Vagina (tissue), 2 donors: ENCODE results near the gene FAM83C. TPM values are rescaled to one million over a fixed set of nuclear protein-coding genes. Genes with fewer than 3 reads are reported as not detected.
"Not testable (repeated sequence)": the region's sequence is repeated elsewhere in the genome, so short reads cannot be mapped to it uniquely, and the experiment has no call there.

Experiments used
- DNase-seq, 2 donors: peaks; one replicate each; pipeline ENCODE4 v3.0.0-alpha.2; 2017; ENCODE audit errors: extremely low spot score in 2 of 2
- H3K27ac ChIP-seq: fragments of 200-600 bp; sonication (generic); one replicate; pipeline ENCODE4 v1.5.1; 2019
- H3K27me3 ChIP-seq: fragments of 200-600 bp; sonication (generic); one replicate; pipeline ENCODE4 v1.5.1; 2019
- H3K36me3 ChIP-seq, 2 donors: fragments of 200-600 bp; sonication (generic); one replicate each; pipeline ENCODE4 v1.5.1; 2017 to 2019
- H3K4me1 ChIP-seq: fragments of 200-600 bp; sonication (generic); one replicate; pipeline ENCODE4 v1.5.1; 2019
- H3K4me3 ChIP-seq, 2 donors: fragments of 200-600 bp; sonication (generic); 1 replicate in 1 of 2; 2 replicates in 1 of 2; pipeline ENCODE4 v1.5.1; 2016 to 2019
- H3K9me3 ChIP-seq: fragments of 200-600 bp; sonication (generic); one replicate; pipeline ENCODE4 v1.5.1; 2019
- CTCF ChIP-seq, 3 experiments: fragments of 450-650 bp in 2 of 3; fragments of 200-600 bp in 1 of 3; sonication (generic) in 1 of 3; IDR thresholded peaks; one replicate each; pipeline ENCODE4 v1.5.1; 2017 to 2019; ENCODE audit warnings: antibody characterized with exemption in 3 of 3, mild to moderate bottlenecking in 2 of 3, moderate library complexity in 2 of 3
- POLR2A ChIP-seq, 2 donors: fragments of 450-650 bp; IDR thresholded peaks; one replicate each; pipeline ENCODE4 v1.6.1; 2017; ENCODE audit warnings: antibody characterized with exemption in 2 of 2, mild to moderate bottlenecking in 2 of 2, moderate library complexity in 2 of 2
- POLR2AphosphoS5 ChIP-seq, 2 donors: sonication (generic); formaldehyde crosslinking; IDR thresholded peaks; one replicate each; pipeline ENCODE4 v1.9.0; 2017; ENCODE audit warnings: antibody characterized with exemption in 2 of 2, mild to moderate bottlenecking in 2 of 2, low read depth in 1 of 2; ENCODE audit not compliant: insufficient read depth in 1 of 2
- intact Hi-C: fragments of 100-400 bp; cut with DNase I; formaldehyde crosslinking; loops from one replicate; pipeline ENCODE4 v1.15.1; 2023
- total RNA-seq: library from RNA; depleted of rRNA; stranded (reverse); fragments of >200 nt; gene quantifications from one replicate; pipeline ENCODE4 v1.2.3, GENCODE V29; 2016

The FAM83C gene
- total RNA-seq, 1 donor from 2014 or later = 16.9 TPM

- intact Hi-C loops = no loop called here
- Histone ChIP-seq H3K4me3 (no peak overlapping the region), H3K36me3 (no peaks in the 10 kb centered on the region), H3K27ac (no peak overlapping the region), H3K9me3 (no peaks in the 10 kb centered on the region), H3K27me3 (no peaks in the 10 kb centered on the region), H3K4me1 (no peaks in the 10 kb centered on the region)
- DNase-seq = no peak
- no peak for TF ChIP-seq CTCF (IDR thresholded peaks at IDR 0.05)
- TF ChIP-seq POLR2AphosphoS5 (IDR thresholded peaks at IDR 0.05; ENCODE audit: insufficient read depth in 1 of 2, low read depth in 1 of 2) = no peak
- TF ChIP-seq POLR2A (IDR thresholded peaks at IDR 0.05) = no peak
Observed at GRCh38 chr20:35260426-35260825, 31.8 kb downstream of the FAM83C start.

DNA sequence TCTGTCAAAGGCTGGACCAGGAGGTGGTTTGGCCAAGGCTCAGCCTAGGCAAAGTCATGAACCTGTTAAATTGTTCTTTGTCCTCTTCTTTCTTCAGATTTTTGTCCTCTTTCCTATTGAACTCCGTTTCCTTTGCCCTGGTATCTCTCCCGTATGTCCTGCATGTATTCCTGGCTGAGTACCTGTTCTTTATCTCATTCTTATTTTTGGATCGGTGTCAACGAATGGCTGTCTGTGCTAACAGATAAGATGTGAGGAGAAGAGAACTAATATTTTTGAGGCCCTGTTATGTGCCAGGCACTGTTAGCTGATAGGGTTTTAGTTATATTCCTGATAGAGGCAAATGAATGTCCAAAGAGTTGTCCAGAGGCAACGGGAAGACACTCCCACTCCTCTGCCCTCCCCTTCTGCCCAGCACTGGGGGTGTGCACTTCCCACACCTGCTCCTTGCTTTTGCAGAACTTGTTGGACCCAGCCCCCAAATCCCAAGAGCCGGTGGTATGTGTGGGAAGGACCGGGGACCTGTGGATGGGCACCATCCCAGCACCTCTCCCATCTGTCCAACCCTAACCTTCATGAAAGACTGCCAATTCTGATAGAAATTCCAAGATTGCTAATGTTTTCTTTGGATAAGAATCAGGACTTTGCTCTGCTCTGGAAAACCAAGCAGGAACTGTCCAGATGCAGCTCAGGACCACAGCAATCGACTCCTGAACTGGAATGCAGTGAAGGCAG lies 34.9 kb downstream of the FAM83C start:
- no peak for TF ChIP-seq POLR2AphosphoS5 (IDR thresholded peaks at IDR 0.05; ENCODE audit: insufficient read depth in 1 of 2, low read depth in 1 of 2)
- TF ChIP-seq CTCF (IDR thresholded peaks at IDR 0.05) = no peak
- TF ChIP-seq POLR2A (IDR thresholded peaks at IDR 0.05) = no peak
- Histone ChIP-seq H3K4me1 (no peaks in the 10 kb centered on the region), H3K4me3 (no peak overlapping the region), H3K9me3 (no peaks in the 10 kb centered on the region), H3K27me3 (no peaks in the 10 kb centered on the region), H3K27ac (no peak overlapping the region), H3K36me3 (no peaks in the 10 kb centered on the region)
- intact Hi-C loops = no loop called here
- no peak for DNase-seq

DNA sequence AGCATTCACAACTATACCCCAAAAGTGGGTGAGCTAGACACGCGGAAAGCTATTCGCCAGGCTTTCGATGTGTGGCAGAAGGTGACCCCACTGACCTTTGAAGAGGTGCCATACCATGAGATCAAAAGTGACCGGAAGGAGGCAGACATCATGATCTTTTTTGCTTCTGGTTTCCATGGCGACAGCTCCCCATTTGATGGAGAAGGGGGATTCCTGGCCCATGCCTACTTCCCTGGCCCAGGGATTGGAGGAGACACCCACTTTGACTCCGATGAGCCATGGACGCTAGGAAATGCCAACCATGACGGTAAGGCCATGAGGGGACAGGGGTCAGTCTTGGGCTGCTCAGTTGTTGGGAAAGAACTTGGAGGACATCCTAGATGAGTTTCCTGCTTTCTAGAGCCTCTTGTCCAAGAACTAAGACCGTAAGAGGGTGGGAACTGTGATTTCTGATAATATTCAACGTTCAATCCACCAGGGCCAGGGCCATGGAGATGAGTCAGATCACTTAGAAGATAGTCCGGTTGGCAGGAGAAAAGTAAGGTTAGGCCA lies 37.7 kb downstream of the FAM83C start:
- H3K9me3 ChIP-seq = no peaks in the 10 kb centered on the region
- H3K36me3 ChIP-seq = no peaks in the 10 kb centered on the region
- no peaks in the 10 kb centered on the region for H3K27me3 ChIP-seq
- no peaks in the 10 kb centered on the region for H3K4me1 ChIP-seq
- DNase-seq = no peak
- TF ChIP-seq CTCF (IDR thresholded peaks at IDR 0.05) (no peak), POLR2AphosphoS5 (IDR thresholded peaks at IDR 0.05; ENCODE audit: insufficient read depth in 1 of 2, low read depth in 1 of 2) (no peak), POLR2A (IDR thresholded peaks at IDR 0.05) (no peak)
- no peak overlapping the region for H3K27ac ChIP-seq
- intact Hi-C loops = no loop called here
- no peak overlapping the region for H3K4me3 ChIP-seq

DNA sequence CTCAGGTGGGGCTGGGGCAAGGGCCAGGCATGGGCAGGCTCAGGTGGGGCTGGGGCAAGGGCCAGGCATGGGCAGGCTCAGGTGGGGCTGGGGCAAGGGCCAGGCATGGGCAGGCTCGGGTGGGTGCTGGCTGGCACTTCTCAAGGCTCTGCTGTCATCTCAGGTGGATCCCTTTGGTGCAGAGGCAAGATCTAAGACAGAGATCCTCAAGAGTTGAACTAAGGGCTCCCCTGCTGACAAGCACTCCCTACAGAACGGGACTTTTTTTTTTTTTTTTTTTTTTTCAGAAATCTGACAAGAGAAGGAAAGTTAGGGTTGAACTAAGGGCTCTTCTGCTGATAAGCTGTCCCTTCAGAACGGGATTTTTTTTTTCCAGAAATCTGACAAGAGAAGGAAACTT lies 39.2 kb downstream of the FAM83C start:
- Histone ChIP-seq H3K9me3 (no peaks in the 10 kb centered on the region), H3K27me3 (no peaks in the 10 kb centered on the region), H3K27ac (no peak overlapping the region), H3K4me1 (no peaks in the 10 kb centered on the region), H3K36me3 (no peaks in the 10 kb centered on the region), H3K4me3 (no peak overlapping the region)
- no peak for DNase-seq
- TF ChIP-seq POLR2AphosphoS5 (IDR thresholded peaks at IDR 0.05; ENCODE audit: insufficient read depth in 1 of 2, low read depth in 1 of 2) (no peak), POLR2A (IDR thresholded peaks at IDR 0.05) (no peak), CTCF (IDR thresholded peaks at IDR 0.05) (no peak)
- intact Hi-C loops = no loop called here

DNA sequence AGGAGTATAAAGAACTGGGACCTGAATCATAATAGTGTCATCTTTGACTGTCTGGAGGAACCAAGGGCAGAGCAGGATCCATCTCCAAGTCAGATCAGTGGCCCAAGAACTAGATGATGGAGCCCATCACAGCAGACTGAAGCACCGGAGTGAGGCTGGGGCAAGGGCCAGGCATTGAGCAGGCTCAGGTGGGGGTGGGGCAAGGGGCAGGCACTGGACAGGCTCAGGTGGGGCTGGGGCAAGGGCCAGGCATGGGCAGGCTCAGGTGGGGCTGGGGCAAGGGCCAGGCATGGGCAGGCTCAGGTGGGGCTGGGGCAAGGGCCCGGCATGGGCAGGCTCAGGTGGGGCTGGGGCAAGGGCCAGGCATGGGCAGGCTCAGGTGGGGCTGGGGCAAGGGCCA lies 39.6 kb downstream of the FAM83C start:
- H3K4me1 ChIP-seq, H3K27me3 ChIP-seq, DNase-seq, H3K27ac ChIP-seq, H3K4me3 ChIP-seq, H3K36me3 ChIP-seq, intact Hi-C loops, H3K9me3 ChIP-seq: not testable (repeated sequence)
